ENCODE data around the gene LRFN2. TPM values are rescaled to one million over a fixed set of nuclear protein-coding genes. Genes with fewer than 3 reads are reported as not detected.

The LRFN2 gene
- total RNA-seq, 1 donor from 2014 or later: not detected

- DNase-seq (no peak), ATAC-seq (no peak)
- intact Hi-C loops (cut with micrococcal nuclease): no loop called here
Measured at GRCh38 chr6:40588480-40588879, 1.3 kb upstream of the LRFN2 start.

- DNase-seq (no peak), ATAC-seq (no peak)
- intact Hi-C loops (cut with micrococcal nuclease): no loop called here
Measured at GRCh38 chr6:40588070-40588384, 863 bp upstream of the LRFN2 start.

- intact Hi-C loops (cut with micrococcal nuclease): no loop called here
- DNase-seq (no peak), ATAC-seq (no peak)
Measured at GRCh38 chr6:40586369-40587201, 579 bp downstream of the LRFN2 start.

- intact Hi-C loops (cut with micrococcal nuclease): no loop called here
- ATAC-seq: no peak
- DNase-seq: no peak
Measured at GRCh38 chr6:40585651-40586269, 1.4 kb downstream of the LRFN2 start.

- intact Hi-C loops (cut with micrococcal nuclease): no loop called here
- DNase-seq (no peak), ATAC-seq (no peak)
Measured at GRCh38 chr6:40585223-40585622, 1.9 kb downstream of the LRFN2 start.

DNA sequence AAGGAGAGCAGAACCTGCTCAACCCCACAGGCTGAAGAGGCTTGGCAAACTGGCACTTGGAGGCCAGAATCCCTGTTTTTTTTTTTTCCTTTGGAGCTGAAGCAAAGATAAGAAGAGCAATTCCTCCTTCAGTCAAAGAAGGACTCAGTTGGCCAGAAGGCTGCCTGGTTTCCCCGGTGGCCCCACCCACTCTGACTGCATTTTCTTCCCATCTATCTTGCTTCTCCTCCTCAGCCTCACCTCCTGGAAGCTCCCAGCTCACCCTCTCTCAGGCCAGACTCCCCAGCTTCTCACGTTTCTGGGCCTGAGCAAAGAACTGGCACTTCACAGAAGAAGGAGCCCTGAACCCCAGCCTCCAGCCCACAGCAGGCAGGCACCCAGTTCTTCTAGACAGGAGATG, 2.4 kb downstream of the LRFN2 start:
- ATAC-seq: no peak
- intact Hi-C loops (cut with micrococcal nuclease): no loop called here
- no peak for DNase-seq

GRCh38 chr6:40583709-40584108, 3.5 kb downstream of the LRFN2 start:
- intact Hi-C loops (cut with micrococcal nuclease): no loop called here
- DNase-seq (no peak), ATAC-seq (no peak)

- intact Hi-C loops (cut with micrococcal nuclease): no loop called here
- DNase-seq (no peak), ATAC-seq (no peak)
Measured at GRCh38 chr6:40582892-40583291, 4.3 kb downstream of the LRFN2 start.

DNA sequence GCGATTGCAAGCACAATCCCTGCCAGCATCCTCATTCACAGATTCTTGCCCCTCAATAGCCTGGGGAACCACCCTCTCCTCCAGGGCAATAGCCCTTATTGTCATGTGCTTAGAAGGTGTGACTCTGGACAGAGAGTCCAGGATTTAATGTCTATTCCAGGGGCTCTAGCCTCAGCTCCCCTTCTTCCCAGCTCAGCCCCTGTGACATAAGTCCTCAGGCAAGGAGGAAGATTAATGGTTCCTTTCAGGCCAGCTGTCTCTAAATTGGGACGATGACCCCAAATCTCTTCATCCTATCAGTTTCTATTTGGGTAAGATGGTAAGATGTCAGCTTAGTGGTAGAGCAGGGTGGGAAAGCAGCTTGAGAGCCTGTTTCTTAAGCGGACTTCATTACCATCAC, 8.1 kb downstream of the LRFN2 start:
- no peak for ATAC-seq
- intact Hi-C loops (cut with micrococcal nuclease): no loop called here
- no peak for DNase-seq

- no peak for DNase-seq
- intact Hi-C loops (cut with micrococcal nuclease): no loop called here
- ATAC-seq: no peak
Measured at GRCh38 chr6:40577672-40578071, 9.5 kb downstream of the LRFN2 start.

GRCh38 chr6:40573221-40573620, 13.9 kb downstream of the LRFN2 start:
- intact Hi-C loops (cut with micrococcal nuclease): no loop called here
- DNase-seq (no peak), ATAC-seq (no peak)

DNA sequence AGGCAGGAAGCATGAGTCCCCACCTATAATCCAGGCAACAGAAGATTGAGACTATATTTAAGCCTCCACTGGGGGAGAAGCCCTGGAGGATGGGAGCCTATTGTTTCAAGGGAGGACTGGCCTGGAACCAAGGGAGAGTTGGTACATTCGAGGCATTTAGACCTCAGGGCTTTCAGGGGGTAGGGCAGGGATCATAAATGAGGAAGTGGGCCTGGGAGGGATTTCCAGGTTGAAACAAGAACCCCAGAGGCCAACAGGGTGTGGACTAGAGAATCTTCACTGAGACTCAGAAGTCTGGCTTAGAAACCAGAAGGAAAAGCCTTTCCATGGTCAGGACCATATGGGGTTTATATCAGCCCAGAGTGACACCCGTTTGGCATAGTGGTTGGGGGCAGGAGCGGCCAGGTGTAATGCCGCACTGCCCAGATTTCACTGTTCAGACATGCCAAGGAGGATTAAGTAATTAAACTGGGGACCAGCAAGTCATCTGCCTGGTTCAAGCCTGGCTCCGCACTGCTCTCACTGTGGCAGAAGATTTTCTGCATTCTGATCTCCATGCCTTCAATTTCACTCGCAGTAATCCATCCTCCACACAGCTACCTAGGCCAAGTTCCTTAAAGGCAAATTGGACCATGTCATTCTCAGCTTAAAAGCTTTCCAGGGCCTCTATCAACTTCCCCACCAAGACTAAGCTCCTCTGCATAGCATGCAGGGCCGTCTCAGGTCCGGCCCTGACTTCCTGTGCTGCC, 17.8 kb downstream of the LRFN2 start:
- intact Hi-C loops (cut with micrococcal nuclease): no loop called here
- ATAC-seq: no peak

GRCh38 chr6:40568062-40568708, 19.0 kb downstream of the LRFN2 start:
- intact Hi-C loops (cut with micrococcal nuclease): no loop called here
- ATAC-seq (no peak), DNase-seq (no peak)

More for the DNA sequence above, 17.8 kb downstream of the LRFN2 start:
- no peak for DNase-seq

DNA sequence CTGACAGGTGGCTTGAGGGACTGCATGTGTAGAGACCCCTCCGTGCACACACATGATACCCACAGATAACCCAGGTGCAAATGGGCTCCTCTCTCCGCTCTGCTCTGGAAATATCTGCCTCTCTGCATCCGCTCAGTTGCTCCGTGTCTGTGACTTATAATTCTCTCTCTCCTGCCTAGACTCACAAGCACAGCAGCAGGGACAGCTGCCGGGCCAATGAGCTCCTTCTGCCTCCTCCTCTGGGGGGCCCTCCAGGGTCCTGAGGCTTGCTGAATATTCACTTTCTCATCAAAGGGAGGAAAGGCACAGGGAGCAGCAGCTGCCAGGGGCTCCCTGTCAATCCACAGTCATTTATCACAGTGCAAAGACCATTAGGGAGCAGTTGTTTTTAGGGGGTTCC, 24.1 kb downstream of the LRFN2 start:
- no peak for DNase-seq
- no peak for ATAC-seq
- intact Hi-C loops (cut with micrococcal nuclease): no loop called here

GRCh38 chr6:40559056-40559455, 28.1 kb downstream of the LRFN2 start:
- ATAC-seq (no peak), DNase-seq (no peak)
- intact Hi-C loops (cut with micrococcal nuclease): no loop called here

GRCh38 chr6:40558102-40558501, 29.1 kb downstream of the LRFN2 start:
- ATAC-seq: no peak
- intact Hi-C loops (cut with micrococcal nuclease): no loop called here
- no peak for DNase-seq

DNA sequence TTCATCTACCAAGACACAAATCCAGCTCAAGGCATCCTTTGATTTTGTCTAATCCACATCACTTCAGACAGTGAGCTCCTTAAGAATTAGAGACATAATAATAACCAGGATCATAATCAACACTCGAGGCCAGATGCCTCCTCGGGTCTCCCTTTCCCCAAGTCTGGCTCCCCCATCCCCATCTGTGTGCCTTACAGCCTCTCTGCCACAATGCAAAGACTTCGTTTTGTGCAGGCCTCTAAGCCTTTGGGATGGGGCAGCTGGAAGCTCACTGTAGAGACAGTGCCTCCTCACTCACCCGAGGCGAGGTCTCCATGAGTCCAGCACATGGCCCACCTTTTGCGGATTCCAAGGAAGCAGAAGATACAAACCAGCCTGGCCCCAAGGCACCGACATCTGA, 30.3 kb downstream of the LRFN2 start:
- ATAC-seq: no peak
- no peak for DNase-seq
- intact Hi-C loops (cut with micrococcal nuclease): no loop called here

DNA sequence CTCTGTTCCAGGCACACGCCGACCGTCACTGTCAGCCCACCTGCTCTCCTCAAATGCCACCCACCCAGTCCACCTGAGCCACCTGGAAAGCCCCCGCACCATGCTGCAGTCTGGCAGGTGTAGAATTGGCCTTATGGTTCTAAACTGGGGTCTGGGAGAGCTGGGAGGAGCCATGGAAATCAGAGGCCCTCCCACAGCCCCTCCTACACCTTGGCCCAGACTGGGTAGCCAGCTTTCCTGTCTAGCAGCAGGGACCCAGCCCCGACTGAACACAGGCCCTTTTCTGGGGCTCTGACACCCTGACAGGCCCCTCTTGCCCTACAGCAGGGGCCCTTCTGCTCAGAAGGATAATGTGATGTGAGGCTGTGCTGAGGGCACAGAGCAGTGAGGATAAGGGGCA, 31.1 kb downstream of the LRFN2 start:
- DNase-seq (no peak), ATAC-seq (no peak)
- intact Hi-C loops (cut with micrococcal nuclease): no loop called here

GRCh38 chr6:40555092-40555491, 32.1 kb downstream of the LRFN2 start:
- ATAC-seq: no peak
- intact Hi-C loops (cut with micrococcal nuclease): no loop called here
- no peak for DNase-seq

- ATAC-seq: no peak
- intact Hi-C loops (cut with micrococcal nuclease): no loop called here
- DNase-seq: no peak
Measured at GRCh38 chr6:40552941-40553340, 34.2 kb downstream of the LRFN2 start.

Measured in left ventricle myocardium superior (tissue), 1 donor.